Hematopoietic multipotent progenitor cell treated with erythropoietin and hydrocortisone succinate and interleukin-3 and kit ligand, for 17 days (in vitro differentiated cells): ENCODE data around the gene NR1H2.

ENCODE experiments used
- DNase-seq: peaks from one replicate; pipeline ENCODE4 v3.0.0-alpha.2; 2015; ENCODE audit warnings: low spot score

NR1H2 gene

DNA sequence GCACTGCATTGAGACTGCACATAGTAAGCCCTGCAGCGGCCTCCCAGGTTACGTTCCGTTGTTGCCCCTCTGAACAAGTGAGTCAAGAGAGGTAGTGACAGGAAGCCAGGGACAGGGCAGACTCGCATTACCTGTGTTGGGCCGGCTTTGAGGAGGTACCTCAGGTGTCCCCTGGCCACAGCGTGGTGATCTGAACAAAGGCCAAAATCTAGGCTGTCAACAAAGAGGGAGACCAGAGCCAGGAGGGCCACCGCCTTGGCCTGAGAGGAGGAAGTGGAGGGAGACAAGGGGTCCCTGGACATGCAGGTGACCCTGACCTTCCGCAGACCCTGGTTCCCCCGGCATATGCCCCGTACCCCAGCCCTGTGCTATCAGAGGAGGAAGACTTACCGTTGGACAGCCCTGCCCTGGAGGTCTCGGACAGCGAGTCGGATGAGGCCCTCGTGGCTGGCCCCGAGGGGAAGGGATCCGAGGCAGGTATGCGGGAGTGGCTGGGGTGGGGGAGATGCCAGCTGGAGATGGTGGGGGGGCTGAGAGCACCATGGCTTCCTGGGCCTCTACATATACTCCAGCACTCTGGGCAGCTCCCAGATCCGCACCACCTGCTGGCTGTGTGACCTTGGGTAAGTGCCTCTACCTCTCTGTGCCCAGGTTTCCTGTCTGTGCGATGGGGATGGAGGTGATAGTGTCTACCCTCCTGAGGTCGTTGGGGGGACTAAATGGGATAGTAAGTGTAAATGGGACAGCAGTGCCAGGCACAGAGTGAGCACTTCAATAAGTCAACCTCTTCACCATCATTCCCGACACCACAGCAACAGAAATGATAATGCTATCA is 47.2 kb downstream of the NR1H2 start:
- no peak for DNase-seq

DNA sequence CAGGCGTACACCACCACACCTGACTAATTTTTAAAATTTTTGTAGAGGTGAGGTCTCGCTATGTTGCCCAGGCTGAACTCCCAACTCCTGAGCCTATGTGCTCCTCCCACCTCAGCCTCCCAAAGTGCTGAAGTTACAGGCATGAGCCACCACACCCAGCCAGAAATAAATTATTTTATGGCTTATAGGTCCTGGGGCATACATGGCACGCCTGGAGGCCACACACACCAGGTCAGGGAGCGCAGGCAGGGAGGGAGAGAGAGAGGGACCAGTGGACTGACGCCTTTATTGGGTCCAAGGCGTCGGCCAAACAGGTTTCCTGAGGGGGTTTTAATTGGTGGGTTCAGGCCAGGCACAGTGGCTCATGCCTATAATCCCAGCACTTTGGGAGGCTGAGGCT is 49.3 kb downstream of the NR1H2 start:
- DNase-seq = no peak

DNA sequence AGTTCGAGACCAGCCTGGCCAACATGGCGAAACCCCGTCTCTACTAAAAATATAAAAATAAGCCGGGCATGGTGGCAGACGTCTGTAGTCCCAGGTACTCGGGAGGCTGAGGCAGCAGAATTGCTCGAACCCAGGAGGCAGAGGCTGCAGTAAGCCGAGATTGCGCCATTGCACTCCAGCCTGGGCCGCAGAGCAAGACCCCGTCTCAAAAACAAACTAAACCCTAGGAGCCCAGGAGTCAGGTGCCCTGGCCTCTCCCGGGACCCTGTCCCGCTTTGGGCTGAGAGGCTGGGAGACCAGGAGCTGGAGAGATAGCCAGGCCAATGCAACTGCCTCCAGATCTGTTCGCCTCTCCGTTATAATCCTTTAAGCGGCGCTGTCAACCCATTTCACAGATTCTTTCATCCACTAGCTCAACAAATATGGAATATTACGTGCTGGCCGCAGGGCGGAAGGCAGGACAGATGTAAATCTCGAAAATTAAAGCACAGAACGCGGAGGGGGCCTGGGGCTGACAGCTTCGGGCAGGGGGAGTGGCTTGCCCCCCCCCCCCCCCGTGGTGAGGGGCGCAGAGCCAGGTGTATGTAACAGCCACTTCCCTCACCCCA is 51.2 kb downstream of the NR1H2 start:
- no peak for DNase-seq

DNA sequence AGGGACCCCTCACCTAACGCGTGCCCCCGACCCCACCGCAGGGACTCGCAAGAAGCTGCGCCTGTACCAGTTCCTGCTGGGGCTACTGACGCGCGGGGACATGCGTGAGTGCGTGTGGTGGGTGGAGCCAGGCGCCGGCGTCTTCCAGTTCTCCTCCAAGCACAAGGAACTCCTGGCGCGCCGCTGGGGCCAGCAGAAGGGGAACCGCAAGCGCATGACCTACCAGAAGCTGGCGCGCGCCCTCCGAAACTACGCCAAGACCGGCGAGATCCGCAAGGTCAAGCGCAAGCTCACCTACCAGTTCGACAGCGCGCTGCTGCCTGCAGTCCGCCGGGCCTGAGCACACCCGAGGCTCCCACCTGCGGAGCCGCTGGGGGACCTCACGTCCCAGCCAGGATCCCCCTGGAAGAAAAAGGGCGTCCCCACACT is 51.8 kb downstream of the NR1H2 start:
- DNase-seq = no peak

DNA sequence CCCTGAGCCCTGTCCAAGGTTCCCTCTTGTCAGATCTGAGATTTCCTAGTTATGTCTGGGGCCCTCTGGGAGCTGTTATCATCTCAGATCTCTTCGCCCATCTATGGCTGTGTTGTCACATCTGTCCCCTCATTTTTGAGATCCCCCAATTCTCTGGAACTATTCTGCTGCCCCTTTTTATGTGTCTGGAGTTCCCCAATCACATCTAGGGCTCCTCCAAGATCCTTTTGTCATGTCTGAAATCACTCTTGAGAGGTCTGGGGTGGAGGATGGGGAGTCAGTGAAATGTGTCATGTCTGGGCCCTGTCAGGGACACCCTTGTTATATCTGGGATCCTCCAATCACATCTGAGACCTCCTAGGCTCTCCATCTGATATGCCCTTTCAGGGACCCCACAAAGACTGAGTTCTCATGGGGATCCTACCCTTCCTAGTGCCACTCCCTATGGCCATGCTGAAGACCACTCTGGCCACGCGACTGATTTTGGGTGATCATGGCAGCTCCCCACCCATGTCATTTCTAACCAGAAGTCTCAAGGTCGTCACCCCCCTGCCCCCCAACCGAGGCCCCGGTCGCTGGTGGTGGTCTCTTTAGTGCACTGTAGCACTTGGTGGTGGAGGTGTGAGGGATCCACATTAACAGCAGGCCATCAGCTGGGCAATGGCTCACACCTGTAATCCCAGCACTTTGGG is 52.7 kb downstream of the NR1H2 start:
- DNase-seq = no peak

DNA sequence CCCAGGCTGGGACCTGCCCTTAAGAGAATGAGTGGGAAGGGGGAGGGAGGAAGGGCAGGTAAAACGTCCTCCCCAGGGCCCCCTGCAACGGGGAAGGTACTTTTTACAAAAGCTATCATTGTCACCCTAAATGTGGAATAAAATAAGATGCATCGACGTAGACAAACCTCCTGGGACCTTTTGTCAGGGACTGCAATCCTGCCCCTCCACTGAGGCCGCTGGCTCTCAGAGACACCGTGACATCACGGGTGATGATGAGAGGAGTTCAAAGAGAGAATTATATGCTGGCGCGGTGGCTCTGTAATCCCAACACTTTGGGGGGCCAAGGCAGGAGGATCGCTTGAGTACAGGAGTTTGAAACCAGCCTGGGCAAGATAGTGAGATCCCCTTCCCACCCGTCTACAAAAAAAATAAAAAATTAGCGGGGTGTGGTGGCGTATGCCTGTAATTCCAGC is 54.7 kb downstream of the NR1H2 start:
- no peak for DNase-seq

DNA sequence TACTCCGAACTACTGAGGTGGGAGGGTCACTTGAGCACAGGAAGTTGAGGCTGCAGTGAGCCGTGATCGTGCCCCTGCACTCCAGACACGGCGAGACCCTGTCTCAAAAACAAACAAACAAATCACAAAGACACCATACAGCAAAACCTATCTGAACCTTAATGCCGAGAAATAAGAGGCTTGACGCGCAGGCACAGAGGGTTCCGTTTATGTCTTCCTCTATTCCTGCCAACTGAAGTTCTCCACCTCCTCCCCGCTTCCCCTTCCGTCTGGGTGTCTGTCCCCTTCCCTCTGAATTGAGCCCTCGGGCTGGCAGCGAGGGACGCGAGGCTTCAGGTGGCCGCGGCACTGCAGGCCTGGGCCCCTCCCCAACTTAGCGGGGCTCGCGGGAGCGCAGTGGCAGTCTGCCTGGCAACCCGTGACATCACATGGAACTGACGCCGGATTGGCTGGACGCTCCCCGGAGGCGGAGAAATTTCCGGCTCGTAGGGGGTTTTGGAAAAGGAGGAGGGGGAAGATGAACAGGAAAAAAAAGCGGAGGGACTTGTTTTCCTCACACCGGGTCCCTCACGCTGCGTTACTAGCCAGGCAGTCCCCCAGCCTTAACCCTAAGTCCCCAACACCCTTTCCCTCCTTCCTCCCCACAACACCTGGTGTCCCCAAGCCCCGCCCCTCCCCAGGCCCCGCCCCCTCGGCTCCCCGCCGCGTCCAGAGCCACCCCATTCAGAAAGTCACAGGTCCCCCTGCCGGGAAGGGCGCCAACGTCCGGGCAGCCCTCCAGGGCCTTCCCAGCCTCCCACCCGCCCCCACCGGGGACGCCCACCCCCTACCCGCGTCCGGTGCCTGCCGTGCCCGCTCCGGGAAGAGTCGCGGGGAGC is 55.3 kb downstream of the NR1H2 start:
- peak; percentile 82 for DNase-seq

DNA sequence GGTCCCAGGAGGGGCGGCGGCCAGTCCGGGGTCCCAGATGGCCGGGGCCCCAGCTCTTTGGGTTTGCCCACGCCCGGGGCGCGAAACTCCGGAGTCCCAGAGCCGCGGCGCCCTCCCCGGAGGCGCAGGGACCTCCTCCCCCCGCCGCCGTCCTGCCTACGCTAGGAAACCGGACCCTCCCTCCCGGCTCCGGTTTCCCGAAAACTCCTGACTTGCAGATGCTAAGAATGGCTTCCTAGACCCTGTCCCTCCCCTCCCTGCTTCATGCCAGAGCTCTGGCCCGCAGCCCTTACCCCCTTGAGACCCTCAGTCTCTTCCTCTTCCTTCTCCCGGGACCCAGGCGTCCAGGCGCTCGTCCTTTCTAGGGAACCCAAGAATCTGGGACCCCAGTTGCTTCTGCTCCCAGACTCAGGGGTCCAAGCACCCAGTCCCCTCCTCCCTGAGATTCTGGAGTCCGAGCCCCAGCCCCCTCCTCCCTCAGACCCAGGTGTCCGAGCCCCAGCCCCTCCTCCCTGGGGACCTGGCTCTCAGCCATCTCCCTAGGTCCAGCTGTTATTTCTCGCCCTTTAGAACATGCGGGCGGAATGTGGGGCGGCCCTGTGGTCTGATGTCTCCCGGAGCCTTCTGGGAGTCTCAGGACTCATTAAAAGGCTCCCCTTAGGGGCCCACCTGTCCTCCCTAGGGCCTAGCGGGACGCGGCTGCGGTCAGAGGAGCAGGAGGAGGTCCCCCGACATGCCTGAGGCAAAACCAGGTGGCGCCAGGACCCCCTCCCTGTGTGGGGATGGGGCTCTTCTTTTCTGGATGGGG is 56.2 kb downstream of the NR1H2 start, which contains the start of gene MYBPC2:
MYBPC2 (plus strand) TSS at position 672 of the 808 bp plus-strand sequence; CDS start at position 734, 62 bp downstream.
- DNase-seq = no peak
